ENCODE data around the gene ASTN2. TPM values are rescaled to one million over a fixed set of nuclear protein-coding genes. Genes with fewer than 3 reads are reported as not detected.

Gene ASTN2
- total and polyA plus RNA-seq, 2 experiments from 2014 or later = 7.0 to 24.6 TPM

DNA sequence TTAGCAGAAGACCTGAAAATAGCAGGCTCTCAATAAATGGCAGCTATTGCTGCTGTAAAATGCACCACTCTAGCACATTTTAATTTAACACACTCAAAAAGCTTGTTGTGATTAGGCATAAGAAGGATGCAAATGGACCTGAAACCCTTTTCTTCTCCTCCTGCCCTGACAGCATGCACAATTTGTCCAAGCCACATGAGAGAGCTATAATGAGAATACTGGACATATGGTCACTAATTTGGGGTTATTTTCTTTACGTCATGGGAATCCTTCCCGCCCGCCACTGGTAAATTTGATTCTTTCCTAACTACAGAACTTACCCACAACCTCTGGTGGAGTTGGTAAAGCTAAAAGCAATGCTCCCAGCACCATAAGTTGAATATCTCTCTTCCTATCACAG, 665.7 kb downstream of the ASTN2 start (continued):
- TF ChIP-seq, protein P1, sequence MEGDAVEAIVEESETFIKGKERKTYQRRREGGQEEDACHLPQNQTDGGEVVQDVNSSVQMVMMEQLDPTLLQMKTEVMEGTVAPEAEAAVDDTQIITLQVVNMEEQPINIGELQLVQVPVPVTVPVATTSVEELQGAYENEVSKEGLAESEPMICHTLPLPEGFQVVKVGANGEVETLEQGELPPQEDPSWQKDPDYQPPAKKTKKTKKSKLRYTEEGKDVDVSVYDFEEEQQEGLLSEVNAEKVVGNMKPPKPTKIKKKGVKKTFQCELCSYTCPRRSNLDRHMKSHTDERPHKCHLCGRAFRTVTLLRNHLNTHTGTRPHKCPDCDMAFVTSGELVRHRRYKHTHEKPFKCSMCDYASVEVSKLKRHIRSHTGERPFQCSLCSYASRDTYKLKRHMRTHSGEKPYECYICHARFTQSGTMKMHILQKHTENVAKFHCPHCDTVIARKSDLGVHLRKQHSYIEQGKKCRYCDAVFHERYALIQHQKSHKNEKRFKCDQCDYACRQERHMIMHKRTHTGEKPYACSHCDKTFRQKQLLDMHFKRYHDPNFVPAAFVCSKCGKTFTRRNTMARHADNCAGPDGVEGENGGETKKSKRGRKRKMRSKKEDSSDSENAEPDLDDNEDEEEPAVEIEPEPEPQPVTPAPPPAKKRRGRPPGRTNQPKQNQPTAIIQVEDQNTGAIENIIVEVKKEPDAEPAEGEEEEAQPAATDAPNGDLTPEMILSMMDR (conservative IDR thresholded peaks at IDR 0.05; ENCODE audit: low read depth in 2 of 2) = no peak
- TF ChIP-seq CREB1 (CRISPR knock-in tag; IDR thresholded peaks at IDR 0.05; ENCODE audit: low read depth) (no peak), STAT1 (IDR thresholded peaks at IDR 0.05; ENCODE audit: unreplicated experiment) (no peak), ZNF331 (CRISPR knock-in tag; IDR thresholded peaks at IDR 0.05; ENCODE audit: low read depth) (no peak), POLR2AphosphoS5 (IDR thresholded peaks at IDR 0.05; ENCODE audit: low read depth) (no peak)
- TF ChIP-seq, protein P2, sequence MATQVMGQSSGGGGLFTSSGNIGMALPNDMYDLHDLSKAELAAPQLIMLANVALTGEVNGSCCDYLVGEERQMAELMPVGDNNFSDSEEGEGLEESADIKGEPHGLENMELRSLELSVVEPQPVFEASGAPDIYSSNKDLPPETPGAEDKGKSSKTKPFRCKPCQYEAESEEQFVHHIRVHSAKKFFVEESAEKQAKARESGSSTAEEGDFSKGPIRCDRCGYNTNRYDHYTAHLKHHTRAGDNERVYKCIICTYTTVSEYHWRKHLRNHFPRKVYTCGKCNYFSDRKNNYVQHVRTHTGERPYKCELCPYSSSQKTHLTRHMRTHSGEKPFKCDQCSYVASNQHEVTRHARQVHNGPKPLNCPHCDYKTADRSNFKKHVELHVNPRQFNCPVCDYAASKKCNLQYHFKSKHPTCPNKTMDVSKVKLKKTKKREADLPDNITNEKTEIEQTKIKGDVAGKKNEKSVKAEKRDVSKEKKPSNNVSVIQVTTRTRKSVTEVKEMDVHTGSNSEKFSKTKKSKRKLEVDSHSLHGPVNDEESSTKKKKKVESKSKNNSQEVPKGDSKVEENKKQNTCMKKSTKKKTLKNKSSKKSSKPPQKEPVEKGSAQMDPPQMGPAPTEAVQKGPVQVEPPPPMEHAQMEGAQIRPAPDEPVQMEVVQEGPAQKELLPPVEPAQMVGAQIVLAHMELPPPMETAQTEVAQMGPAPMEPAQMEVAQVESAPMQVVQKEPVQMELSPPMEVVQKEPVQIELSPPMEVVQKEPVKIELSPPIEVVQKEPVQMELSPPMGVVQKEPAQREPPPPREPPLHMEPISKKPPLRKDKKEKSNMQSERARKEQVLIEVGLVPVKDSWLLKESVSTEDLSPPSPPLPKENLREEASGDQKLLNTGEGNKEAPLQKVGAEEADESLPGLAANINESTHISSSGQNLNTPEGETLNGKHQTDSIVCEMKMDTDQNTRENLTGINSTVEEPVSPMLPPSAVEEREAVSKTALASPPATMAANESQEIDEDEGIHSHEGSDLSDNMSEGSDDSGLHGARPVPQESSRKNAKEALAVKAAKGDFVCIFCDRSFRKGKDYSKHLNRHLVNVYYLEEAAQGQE (IDR thresholded peaks at IDR 0.05; ENCODE audit: unreplicated experiment) = no peak

DNA sequence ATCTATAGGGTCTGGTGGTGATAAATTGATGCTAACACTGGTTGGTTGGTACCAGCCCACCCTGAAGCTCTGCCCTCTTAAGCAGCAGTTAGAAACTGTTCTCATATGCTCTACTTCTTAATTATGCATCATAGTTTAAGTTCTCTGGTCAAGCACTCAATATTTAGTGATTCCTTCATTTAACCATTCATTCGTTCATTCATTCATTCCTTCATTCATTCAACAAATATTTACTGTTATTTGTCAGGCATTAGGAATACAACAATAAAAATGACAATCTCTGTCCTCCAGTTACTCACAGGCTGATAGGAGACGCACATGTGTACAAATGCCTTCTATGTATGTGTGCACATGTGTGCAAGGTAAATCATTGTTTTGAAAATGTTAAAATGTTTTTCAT, 673.1 kb downstream of the ASTN2 start:
- Histone ChIP-seq H3K79me2 (replicated peaks; ENCODE audit: insufficient read depth) (no peaks in the 10 kb centered on the region), H3F3A (replicated peaks; ENCODE audit: low read depth) (no peaks in the 10 kb centered on the region), H3K4me2 (no peak overlapping the region; the same call in 1 of the 2 replicates), H3K4me3 (no peak overlapping the region), H3K36me3 (ENCODE audit: insufficient read depth) (no peaks in the 10 kb centered on the region), H3K27ac (ENCODE audit: low read depth) (0 out of 2 replicates have a peak overlapping the region, but pooled peaks have one; percentile 47), H3K9me2 (ENCODE audit: insufficient read depth) (0 out of 2 replicates have a peak, but pooled peaks cover 5% of the 10 kb centered on the region), H3K27me3 (ENCODE audit: insufficient read depth) (no peaks in the 10 kb centered on the region), H3K4me1 (ENCODE audit: insufficient read depth) (peaks cover 17% of the 10 kb centered on the region), H2AFZ (no peak overlapping the region), H4K20me1 (replicated peaks; ENCODE audit: insufficient read depth) (no peaks in the 10 kb centered on the region)
- Mint-ChIP-seq H3K27me3 (ENCODE audit: insufficient read depth, low read depth, poor library complexity) (no peaks in the 10 kb centered on the region), H3K36me3 (ENCODE audit: low read depth) (no peaks in the 10 kb centered on the region), H3K9me3 (no peaks in the 10 kb centered on the region), H3K4me3 (no peak overlapping the region), H3K27ac (no peak overlapping the region), H3K4me1 (peaks cover 14% of the 10 kb centered on the region)
- no peak for ATAC-seq
- DNase-seq (ENCODE audit: low spot score) = no peak
- TF ChIP-seq, protein P2 (IDR thresholded peaks at IDR 0.05; ENCODE audit: unreplicated experiment) = no peak
- no peak for TF ChIP-seq CREB1 (CRISPR knock-in tag; IDR thresholded peaks at IDR 0.05; ENCODE audit: low read depth)
- no peak for TF ChIP-seq EZH2phosphoT487 (IDR thresholded peaks at IDR 0.05; ENCODE audit: unreplicated experiment)
- no peak for TF ChIP-seq ZNF331 (CRISPR knock-in tag; IDR thresholded peaks at IDR 0.05; ENCODE audit: low read depth)
- TF ChIP-seq EZH2 (IDR thresholded peaks at IDR 0.05; ENCODE audit: low read depth, unreplicated experiment) = no peak
- no peak for TF ChIP-seq STAT1 (IDR thresholded peaks at IDR 0.05; ENCODE audit: unreplicated experiment)
- TF ChIP-seq, protein P3, sequence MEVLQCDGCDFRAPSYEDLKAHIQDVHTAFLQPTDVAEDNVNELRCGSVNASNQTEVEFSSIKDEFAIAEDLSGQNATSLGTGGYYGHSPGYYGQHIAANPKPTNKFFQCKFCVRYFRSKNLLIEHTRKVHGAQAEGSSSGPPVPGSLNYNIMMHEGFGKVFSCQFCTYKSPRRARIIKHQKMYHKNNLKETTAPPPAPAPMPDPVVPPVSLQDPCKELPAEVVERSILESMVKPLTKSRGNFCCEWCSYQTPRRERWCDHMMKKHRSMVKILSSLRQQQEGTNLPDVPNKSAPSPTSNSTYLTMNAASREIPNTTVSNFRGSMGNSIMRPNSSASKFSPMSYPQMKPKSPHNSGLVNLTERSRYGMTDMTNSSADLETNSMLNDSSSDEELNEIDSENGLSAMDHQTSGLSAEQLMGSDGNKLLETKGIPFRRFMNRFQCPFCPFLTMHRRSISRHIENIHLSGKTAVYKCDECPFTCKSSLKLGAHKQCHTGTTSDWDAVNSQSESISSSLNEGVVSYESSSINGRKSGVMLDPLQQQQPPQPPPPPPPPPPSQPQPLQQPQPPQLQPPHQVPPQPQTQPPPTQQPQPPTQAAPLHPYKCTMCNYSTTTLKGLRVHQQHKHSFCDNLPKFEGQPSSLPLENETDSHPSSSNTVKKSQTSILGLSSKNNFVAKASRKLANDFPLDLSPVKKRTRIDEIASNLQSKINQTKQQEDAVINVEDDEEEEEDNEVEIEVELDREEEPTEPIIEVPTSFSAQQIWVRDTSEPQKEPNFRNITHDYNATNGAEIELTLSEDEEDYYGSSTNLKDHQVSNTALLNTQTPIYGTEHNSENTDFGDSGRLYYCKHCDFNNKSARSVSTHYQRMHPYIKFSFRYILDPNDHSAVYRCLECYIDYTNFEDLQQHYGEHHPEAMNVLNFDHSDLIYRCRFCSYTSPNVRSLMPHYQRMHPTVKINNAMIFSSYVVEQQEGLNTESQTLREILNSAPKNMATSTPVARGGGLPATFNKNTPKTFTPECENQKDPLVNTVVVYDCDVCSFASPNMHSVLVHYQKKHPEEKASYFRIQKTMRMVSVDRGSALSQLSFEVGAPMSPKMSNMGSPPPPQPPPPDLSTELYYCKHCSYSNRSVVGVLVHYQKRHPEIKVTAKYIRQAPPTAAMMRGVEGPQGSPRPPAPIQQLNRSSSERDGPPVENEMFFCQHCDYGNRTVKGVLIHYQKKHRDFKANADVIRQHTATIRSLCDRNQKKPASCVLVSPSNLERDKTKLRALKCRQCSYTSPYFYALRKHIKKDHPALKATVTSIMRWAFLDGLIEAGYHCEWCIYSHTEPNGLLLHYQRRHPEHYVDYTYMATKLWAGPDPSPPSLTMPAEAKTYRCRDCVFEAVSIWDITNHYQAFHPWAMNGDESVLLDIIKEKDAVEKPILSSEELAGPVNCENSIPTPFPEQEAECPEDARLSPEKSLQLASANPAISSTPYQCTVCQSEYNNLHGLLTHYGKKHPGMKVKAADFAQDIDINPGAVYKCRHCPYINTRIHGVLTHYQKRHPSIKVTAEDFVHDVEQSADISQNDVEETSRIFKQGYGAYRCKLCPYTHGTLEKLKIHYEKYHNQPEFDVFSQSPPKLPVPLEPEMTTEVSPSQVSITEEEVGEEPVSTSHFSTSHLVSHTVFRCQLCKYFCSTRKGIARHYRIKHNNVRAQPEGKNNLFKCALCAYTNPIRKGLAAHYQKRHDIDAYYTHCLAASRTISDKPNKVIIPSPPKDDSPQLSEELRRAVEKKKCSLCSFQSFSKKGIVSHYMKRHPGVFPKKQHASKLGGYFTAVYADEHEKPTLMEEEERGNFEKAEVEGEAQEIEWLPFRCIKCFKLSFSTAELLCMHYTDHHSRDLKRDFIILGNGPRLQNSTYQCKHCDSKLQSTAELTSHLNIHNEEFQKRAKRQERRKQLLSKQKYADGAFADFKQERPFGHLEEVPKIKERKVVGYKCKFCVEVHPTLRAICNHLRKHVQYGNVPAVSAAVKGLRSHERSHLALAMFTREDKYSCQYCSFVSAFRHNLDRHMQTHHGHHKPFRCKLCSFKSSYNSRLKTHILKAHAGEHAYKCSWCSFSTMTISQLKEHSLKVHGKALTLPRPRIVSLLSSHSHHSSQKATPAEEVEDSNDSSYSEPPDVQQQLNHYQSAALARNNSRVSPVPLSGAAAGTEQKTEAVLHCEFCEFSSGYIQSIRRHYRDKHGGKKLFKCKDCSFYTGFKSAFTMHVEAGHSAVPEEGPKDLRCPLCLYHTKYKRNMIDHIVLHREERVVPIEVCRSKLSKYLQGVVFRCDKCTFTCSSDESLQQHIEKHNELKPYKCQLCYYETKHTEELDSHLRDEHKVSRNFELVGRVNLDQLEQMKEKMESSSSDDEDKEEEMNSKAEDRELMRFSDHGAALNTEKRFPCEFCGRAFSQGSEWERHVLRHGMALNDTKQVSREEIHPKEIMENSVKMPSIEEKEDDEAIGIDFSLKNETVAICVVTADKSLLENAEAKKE (CRISPR knock-in tag; IDR thresholded peaks at IDR 0.05) = no peak

Data from GM23338 (cell line).